NCI-H446 (cell line): ENCODE data around the gene AXIN2.

Experiments
- DNase-seq, 2 experiments: peaks; one replicate each; lab custom pipeline; 2025; lab: John Stamatoyannopoulos, UW

AXIN2 gene, protein sequence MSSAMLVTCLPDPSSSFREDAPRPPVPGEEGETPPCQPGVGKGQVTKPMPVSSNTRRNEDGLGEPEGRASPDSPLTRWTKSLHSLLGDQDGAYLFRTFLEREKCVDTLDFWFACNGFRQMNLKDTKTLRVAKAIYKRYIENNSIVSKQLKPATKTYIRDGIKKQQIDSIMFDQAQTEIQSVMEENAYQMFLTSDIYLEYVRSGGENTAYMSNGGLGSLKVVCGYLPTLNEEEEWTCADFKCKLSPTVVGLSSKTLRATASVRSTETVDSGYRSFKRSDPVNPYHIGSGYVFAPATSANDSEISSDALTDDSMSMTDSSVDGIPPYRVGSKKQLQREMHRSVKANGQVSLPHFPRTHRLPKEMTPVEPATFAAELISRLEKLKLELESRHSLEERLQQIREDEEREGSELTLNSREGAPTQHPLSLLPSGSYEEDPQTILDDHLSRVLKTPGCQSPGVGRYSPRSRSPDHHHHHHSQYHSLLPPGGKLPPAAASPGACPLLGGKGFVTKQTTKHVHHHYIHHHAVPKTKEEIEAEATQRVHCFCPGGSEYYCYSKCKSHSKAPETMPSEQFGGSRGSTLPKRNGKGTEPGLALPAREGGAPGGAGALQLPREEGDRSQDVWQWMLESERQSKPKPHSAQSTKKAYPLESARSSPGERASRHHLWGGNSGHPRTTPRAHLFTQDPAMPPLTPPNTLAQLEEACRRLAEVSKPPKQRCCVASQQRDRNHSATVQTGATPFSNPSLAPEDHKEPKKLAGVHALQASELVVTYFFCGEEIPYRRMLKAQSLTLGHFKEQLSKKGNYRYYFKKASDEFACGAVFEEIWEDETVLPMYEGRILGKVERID

DNA sequence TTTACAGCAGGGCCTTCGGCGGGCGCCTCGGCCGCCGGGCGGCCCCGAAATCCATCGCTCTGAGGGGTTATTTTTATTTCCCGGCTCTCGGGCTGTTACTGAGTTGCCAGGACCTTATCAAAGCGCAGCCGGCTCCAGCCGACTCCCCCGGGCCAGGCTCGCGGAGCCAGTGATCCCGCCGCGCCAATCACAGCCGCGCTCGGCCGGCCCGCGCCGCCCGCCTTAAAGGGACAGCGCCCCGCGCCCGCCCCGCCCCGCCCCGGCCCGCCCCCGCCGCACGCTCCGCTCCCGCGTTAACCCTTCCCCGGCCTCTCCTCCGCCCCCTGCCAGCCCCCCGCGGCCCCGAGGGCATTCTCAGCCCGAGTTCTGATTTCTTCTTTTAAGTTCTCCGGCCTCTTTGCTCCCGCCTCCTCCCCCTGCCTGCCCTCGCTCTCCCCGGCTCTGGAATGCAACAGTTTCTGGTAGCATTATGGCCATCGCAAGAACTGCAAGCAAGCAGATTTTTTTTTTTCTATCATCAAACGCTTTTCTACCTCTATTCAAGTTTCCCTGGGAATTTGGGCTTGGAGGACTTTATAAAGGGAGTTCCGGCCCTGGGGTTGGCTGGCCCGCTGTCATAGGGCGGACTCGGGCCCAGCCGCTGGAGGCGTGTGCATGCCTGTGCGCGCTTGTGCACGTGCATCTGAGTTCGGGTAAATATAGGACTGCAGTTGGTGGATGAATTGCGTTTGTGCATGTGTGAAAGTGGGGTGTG, at the start of gene AXIN2:
TSS of gene AXIN2 (minus strand) at position 197 of the 754 bp plus-strand sequence. CDS start 3,028 bp downstream, outside the sequence.
- DNase-seq = peak; percentile 45 to 84

DNA sequence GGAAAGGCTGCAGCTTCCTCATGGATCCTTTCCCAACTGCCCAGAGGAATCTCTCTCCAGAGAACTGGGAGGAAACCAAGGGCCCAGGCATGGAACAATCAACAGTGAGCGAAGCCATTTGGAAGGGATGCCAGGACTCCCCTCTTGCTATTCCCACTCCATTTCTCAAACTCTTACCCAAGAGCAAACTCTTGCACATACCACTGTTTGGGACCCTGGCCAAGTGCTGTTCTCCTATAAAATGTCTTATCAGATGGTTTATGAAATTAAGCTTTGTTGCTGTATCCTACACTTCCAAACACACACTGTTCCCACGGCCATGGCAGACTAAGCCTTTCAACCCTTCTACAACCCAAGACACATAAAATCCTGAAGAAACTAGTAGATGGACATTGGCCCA, 48.3 kb upstream of the AXIN2 start:
- no peak for DNase-seq

DNA sequence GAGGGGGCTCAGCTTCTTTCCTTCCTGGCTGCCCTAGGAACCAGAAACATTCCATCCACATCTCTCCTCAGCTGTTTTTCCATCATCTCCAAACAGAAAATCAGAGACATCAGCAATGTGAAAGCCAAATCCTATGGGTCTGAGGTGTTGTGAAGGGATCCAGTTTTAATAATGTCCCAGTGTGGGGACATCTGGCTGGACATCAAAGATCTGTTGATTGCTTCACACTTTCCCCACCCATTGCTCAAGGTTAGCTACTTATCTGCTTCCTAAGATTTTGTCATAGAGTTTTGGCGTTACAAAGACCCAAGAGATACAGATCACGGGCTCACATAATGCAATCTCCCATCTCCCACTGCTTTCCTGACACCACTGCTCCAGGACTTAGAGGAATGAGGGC, 47.8 kb upstream of the AXIN2 start:
- DNase-seq = no peak

DNA sequence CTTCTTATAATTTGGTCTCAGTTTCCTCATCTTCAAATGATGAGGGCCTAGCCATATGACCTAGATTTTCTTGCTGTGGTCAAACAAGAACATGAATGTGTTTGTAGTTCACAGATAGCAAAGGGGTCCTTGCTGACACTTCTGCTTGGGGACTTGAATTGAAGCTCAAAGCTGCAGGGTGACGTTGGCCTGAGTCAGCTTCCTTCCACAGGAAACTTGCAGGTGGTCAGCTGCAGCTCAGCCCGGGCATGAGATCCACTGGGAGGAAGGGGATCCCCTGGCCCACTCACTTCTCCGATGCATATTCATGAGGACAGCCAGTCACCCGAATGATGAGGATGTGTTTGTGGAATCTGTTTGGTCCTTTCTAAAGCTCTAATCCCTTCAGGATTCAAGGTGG, 42.6 kb upstream of the AXIN2 start:
- DNase-seq = no peak

DNA sequence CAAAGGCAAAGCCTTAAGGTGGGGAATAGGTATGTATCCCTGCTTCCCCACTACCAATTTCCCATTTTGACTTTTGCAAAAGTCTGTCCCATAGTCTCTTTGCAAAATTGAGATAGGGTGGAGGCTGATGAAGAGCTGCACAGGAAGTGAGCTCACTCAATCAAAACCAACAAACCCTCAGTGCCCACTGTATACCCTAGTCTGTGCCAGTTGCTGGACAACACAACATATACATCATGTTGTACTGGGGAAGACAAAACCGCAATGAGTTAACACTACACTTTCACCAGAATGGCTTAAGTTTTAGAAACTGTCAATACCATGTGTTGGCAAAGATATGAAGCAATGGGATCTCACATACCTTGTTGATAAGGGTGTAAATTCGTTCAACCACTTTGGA, 40.4 kb upstream of the AXIN2 start:
- DNase-seq = no peak

DNA sequence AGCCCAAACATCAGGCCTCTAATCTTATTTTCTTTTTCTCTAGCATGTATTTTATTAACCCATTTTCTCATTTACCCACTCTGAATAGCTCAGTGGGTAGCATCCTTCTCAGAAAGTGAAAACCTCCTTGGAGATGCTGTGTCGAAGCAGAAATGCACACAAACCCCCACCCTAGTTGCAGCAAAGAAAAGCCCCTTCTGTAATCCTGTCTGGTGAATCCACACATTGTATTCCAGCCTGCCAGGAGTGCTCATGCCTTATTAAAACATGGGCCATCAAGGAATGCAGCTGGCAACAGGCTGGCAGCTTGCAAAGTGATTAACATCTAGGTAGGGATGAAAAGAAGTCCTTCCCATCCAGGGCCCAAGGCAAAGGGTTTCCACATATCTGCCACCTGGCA, 39.7 kb upstream of the AXIN2 start:
- DNase-seq = no peak

DNA sequence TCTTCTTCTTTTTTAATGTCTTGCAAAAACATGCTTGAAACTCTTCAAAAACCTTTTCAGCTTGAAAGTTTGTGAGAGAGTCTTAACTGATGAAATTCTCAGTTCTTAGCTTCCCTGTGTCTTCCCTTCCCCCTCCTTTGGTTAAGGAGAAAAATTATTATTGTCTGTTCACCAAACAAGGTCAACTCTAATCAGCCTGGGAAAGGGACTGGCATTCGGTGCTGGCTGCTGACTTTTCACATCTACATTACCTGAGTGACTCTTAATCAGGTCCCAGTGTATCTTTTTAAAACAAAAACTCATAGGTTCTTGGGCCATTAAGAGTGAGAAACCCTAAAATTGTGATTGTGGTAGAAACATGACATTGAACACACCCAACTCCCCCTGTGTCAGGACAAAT, 39.1 kb upstream of the AXIN2 start:
- DNase-seq = no peak

DNA sequence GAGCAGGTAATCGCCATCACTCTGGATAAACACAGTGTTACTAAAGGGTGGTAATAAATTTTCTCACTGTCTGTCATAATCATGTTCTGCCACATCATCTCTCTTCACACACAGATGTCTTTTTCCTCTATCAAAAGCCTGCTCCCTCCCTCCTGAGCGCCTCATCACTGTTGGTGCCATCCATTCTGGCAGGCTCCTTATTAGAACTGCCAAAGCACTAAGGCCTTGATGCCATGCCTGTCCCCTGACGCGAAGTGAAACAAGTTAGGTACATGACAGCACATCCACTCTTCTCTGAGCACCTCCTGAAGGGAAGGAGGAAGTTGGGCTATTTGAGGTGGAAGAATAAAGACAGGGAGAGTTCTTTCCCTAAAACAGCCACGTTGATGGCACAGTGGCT, 38.2 kb upstream of the AXIN2 start:
- DNase-seq = no peak

DNA sequence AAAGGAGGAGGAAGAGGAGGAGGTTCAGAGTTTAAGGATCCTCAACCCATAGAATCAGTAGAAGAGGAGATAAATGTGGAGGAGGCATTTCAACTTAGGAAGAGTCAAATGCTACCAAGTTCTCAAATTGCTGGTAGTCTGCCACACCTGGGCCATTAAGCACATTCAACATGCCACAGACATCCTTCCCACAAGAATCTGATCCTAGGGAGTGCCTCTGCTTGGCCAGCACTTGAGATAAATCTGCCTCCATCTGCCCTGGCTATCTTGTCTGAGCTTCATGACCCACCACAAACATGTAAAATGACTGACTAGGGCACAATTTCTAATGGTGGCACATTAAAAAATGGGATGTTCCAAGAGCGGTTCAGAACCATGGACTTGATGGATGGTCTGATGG, 37.3 kb upstream of the AXIN2 start:
- DNase-seq = no peak

DNA sequence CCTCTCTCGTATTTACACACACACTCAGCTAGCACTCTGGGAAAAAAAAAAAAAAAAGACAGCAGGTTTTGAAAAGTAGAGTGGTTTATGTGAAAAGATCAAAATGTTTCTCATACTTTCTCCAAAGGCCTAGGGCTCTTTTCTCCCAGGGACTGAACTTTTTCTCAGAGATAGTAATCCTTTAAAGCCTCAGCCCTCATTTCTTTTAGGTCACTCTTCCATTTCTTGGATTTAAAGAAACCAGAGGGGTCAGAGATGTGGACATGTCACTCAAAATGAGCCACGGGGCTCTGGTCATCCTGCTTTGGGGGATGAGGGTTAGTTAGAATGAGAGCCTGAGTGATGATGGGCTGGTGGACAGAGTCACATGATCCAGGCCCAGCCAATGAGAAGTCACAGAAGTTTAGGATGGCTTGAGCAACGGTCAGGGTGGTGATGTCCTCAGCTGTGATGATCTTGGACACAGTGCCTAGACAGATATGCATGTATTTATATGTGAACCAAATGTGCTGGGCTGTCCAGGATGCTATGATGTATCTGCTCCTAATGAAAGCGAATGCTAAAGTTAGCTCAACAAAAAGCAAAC, 33.7 kb upstream of the AXIN2 start:
- DNase-seq = no peak

DNA sequence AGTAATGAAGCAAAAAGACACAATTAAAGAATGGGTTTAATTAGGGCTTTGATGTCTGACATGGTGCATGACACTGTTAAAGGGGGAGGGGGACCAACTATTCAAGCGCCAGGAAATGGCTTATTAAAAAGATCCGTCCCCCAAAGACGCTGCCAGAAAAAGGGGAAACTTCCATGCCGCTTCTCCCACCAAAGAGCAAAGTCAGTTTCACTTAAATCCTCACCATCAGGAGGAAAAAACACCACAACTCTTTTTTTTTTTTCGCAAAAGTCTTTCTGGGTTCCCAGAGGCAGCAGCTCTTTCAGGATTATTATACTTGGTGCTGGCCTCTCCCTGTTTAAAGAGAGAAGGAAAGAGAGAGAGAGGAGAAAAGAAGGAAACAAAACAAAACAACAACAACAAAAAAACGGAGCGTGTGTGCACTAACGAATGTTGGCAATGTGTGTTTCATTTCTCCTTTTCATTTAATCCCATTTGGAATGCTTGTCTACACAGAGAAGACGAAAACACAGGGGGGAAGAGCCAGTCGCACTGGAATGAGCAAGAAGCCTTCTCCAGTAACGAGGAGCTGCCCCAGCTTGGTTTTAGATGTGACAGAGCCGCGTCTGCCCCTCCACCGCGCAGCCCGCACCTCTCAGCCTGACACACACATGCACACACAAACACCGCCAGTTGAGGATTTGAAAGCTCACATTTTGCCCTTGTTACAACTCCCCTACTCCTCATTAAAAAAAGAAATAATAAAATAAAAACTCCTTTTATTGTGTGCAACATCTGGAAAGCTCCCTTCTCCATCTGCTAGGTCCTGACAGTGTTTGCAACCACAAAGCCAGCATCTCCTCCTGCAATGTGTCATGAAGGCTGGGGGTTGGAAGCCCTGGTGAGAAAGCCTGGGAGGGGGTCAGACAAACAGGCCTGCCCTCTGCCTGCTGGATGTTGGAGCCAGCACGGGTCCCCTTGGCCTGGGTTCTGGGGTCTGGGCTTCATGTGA, 32.7 kb upstream of the AXIN2 start:
- DNase-seq = no peak

DNA sequence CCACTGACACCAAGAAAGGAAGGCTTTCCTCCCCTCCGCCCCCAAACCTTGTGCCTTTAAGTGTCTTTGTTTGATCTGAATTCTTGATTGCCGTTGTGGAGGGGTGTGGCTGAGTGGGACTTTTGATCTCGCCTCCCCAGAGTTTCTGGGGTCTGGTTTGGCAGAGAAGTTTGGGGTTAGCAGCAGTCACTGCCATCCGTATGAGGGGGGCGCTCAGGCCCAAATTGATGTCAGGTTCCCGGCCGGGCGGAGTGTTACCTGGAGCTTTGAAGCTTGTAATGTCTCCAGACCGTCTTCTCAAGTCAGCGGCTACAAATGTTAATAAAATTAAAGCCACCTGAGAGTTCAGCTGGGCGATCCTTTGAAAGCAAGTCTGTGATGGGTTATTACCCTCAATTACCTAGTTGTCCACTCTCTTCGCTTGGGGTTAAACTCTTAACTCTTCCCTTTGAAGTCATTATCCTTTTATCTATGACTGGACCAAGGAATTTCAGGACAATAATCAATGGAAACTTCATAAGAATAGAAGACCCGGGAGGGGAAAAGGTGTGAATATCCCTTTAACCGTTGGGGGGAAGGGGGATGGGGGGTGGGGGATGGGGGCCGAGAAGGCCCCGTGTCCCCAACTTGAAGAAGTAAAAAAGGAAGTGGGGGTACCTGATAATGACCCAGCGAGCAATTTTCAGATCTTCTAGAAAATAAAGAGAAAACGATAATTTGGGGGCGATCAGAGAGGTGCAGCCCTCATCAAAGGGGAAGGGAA, 31.8 kb upstream of the AXIN2 start:
- no peak for DNase-seq

DNA sequence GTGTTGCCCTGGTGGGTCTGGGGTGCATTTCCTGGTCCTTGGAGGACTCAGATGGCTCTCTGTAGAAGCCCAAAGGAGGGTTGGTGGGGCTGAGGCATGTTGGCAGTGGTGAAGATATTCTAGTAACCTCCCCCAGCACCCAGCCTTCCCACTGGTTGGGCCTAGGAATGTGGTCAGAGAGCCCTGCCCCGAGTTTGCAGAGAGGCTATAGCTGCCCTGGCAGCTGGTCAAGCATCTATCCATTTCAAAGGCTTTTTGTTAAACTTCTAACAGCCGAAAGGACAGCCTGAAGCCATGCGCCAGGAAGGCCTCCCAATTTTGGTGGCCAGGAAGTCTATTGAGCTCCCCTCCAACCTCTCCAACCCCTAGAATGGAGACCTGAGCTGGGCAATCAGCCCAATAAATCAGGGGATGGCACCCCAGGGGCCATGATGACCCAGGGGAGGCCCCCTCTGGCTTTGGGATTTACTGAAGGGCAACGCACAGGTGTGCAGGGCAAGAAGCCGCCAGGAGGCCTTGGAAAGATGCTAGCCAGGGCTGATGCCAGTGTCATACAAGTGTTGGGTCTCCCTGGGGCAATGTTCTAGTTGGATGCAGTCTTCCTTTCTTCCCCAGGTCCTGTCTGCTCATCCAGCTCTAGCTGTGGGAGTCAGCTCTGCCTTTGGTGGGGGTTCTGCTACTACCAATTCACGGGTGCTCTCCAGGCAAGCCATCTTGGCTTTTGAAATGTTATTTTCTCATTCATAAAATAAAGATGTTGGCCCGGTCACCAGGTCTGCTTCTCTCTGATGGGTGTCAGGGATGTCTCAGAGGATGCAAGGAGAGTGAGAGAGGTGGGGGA, 30.9 kb upstream of the AXIN2 start:
- no peak for DNase-seq

DNA sequence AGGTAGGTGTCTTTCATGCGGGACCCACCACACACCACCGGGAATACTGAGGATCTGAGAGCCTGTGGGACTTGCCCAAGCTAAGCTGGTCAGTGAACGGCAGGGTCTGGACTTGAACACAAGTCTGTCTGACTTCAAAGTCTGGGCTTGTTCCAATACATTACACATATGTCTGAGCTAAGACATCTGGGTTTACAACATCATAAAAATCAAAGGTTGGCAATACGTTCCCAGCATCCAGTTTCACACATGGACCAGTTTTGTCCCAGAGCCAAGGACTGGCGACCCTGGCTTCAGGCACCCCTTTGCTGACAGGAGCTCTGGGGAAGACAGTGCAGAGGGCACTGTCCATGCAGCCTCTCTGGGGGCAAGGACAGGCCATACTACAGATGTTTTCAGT, 27.9 kb upstream of the AXIN2 start:
- no peak for DNase-seq

DNA sequence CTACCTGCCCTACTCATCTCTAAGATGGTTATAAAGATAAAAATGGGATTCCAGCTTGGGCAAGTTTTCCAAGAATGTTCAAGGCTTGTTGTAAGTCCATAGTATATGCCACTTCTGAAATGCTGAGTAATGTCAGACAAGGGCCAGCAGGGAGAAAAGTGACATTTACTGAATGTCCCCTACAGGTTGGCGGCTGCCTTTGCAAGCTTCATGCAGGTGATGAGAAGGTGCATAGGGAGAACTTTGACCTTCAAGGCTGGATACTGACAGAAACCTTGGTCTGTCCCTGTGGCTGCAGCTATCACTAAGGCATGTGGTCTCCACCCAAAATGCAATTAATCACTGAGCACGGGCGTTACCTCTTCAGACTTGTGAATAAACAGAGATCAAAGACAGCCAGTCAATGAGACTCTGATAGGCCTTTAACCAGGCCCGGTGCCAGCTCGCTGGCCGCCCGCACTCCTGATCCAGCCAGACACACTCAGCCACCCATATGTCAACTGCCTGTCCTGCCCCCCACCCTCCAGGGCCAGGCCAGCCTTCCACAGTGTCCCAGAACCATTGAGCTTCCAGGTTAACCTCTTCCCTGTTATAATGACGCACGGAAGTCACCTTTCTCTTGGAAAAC, 26.8 kb upstream of the AXIN2 start:
- peak in 1 of 2 experiments; percentile 25 for DNase-seq

DNA sequence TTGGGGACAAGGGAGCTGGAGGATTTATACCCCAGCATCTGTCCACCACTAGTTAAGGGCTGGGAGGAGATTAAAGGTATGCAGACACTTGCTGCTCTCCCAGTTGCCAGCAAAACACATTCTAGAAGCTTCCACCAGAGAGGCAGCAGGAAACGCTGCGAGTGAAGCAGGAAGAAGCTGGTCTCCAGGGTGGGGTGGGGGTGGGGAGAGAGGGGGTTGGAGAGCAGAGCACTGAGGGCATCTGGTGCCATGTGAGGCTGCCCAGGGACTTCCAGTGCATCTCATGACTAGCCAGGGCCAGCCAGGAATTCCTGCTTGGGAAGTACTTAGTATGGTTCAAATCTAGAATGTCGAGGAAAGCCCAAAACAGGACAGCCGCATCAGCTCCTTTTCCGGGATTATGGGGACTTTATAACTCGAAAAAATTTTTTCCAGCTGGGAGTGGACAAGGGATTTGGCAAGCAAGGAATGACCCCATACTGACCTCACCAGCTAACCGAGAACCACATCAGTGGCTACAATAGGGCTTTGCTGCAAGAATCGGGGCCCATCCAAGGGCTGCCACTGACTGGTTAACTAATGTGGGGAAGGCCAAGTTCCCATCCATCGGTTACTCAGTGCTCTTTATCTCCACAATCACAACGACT, 26.2 kb upstream of the AXIN2 start:
- no peak for DNase-seq

DNA sequence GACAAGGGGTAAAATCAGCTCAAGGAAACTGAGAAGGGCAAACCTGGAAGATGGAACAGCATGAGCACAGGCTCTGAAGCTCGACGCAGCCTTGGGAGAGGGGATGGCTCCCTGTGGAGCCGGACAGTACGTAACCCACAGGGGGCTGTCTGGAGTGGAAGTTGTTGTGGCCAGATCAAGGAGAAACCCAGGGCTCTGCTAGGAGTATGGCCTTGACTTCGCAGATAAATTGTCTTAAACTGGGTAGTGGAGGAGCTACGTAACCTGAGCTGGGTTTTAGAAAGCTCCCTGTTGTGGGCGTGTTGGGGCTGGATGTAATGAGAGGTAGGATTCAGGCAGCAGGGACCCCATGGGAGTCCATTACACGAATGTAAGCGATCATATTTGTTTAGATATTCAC, 25.5 kb upstream of the AXIN2 start:
- DNase-seq = no peak
